ENCODE measurements around the gene RBM38.

Gene RBM38

GRCh38 chr20:57387463-57387862 is 3.7 kb upstream of the RBM38 start:
- H3K4me1 ChIP-seq (ENCODE audit: low read length) = peaks cover 39% of the 10 kb centered on the region

GRCh38 chr20:57387945-57388371 is 3.2 kb upstream of the RBM38 start:
- H3K4me2 ChIP-seq (ENCODE audit: low read depth, low read length) = no peak overlapping the region
- H3K27ac ChIP-seq (ENCODE audit: low read length) = no peak overlapping the region
- TF ChIP-seq EZH2phosphoT487 (IDR thresholded peaks at IDR 0.05; ENCODE audit: low read length) (no peak), EZH2 (optimal IDR thresholded peaks at IDR 0.05; ENCODE audit: low read depth, low read length) (no peak), CTCF (IDR thresholded peaks at IDR 0.05; ENCODE audit: low read length) (no peak)
- H3K4me3 ChIP-seq (ENCODE audit: low read length) = no peak overlapping the region
- peaks cover 47% of the 10 kb centered on the region for H3K79me2 ChIP-seq (ENCODE audit: low read length)
- H3K4me1 ChIP-seq (ENCODE audit: low read length) = peaks cover 34% of the 10 kb centered on the region
- H3F3A ChIP-seq (ENCODE audit: insufficient read depth, low read length) = peaks cover 42% of the 10 kb centered on the region
- H2AFZ ChIP-seq (ENCODE audit: low read length) = no peak overlapping the region
- no peaks in the 10 kb centered on the region for H3K27me3 ChIP-seq (replicated peaks; ENCODE audit: insufficient read depth, low read length)
- H3K9ac ChIP-seq (ENCODE audit: low read length) = no peak overlapping the region
- peak; percentile 2 for DNase-seq
- no peaks in the 10 kb centered on the region for H3K9me3 ChIP-seq (replicated peaks; ENCODE audit: insufficient read depth, low read length)
- H3K36me3 ChIP-seq (replicated peaks; ENCODE audit: insufficient read depth, low read length) = no peaks in the 10 kb centered on the region
- H3K9me2 ChIP-seq (replicated peaks; ENCODE audit: insufficient read depth, low read length) = no peaks in the 10 kb centered on the region
- H4K20me1 ChIP-seq (ENCODE audit: insufficient read depth, low read length) = no peaks in the 10 kb centered on the region

More at GRCh38 chr20:57387463-57387862, 3.7 kb upstream of the RBM38 start:
- H3K9ac ChIP-seq (ENCODE audit: low read length) = no peak overlapping the region
- peaks cover 44% of the 10 kb centered on the region for H3K79me2 ChIP-seq (ENCODE audit: low read length)
- H3K36me3 ChIP-seq (replicated peaks; ENCODE audit: insufficient read depth, low read length) = no peaks in the 10 kb centered on the region
- DNase-seq = peak; percentile 5
- no peak overlapping the region for H3K27ac ChIP-seq (ENCODE audit: low read length)
- no peaks in the 10 kb centered on the region for H4K20me1 ChIP-seq (ENCODE audit: insufficient read depth, low read length)
- H3K27me3 ChIP-seq (replicated peaks; ENCODE audit: insufficient read depth, low read length) = no peaks in the 10 kb centered on the region
- TF ChIP-seq CTCF (IDR thresholded peaks at IDR 0.05; ENCODE audit: low read length) (no peak), EZH2phosphoT487 (IDR thresholded peaks at IDR 0.05; ENCODE audit: low read length) (no peak), EZH2 (optimal IDR thresholded peaks at IDR 0.05; ENCODE audit: low read depth, low read length) (no peak)
- H3K9me3 ChIP-seq (replicated peaks; ENCODE audit: insufficient read depth, low read length) = no peaks in the 10 kb centered on the region
- no peak overlapping the region for H3K4me3 ChIP-seq (ENCODE audit: low read length)
- peaks cover 41% of the 10 kb centered on the region for H3F3A ChIP-seq (ENCODE audit: insufficient read depth, low read length)
- no peaks in the 10 kb centered on the region for H3K9me2 ChIP-seq (replicated peaks; ENCODE audit: insufficient read depth, low read length)
- H2AFZ ChIP-seq (ENCODE audit: low read length) = no peak overlapping the region
- H3K4me2 ChIP-seq (ENCODE audit: low read depth, low read length) = no peak overlapping the region

- peak overlapping the region; percentile 60; the same call in 1 of the 2 replicates for H3K27ac ChIP-seq (ENCODE audit: low read length)
- H3K4me2 ChIP-seq (ENCODE audit: low read depth, low read length) = peak overlapping the region; percentile 99
- H4K20me1 ChIP-seq (ENCODE audit: insufficient read depth, low read length) = peaks cover 2% of the 10 kb centered on the region; the same call in 1 of the 2 replicates
- peak overlapping the region; percentile 37 for H2AFZ ChIP-seq (ENCODE audit: low read length)
- TF ChIP-seq CTCF (IDR thresholded peaks at IDR 0.05; ENCODE audit: low read length) = peak; percentile 34
- TF ChIP-seq EZH2 (optimal IDR thresholded peaks at IDR 0.05; ENCODE audit: low read depth, low read length) = no peak
- H3K9ac ChIP-seq (ENCODE audit: low read length) = peak overlapping the region; percentile 73
- H3K27me3 ChIP-seq (replicated peaks; ENCODE audit: insufficient read depth, low read length) = no peaks in the 10 kb centered on the region
- H3K79me2 ChIP-seq (ENCODE audit: low read length) = peaks cover 58% of the 10 kb centered on the region
- no peaks in the 10 kb centered on the region for H3K9me3 ChIP-seq (replicated peaks; ENCODE audit: insufficient read depth, low read length)
- H3K4me1 ChIP-seq (ENCODE audit: low read length) = peaks cover 35% of the 10 kb centered on the region
- H3K4me3 ChIP-seq (ENCODE audit: low read length) = peak overlapping the region; percentile 62
- H3F3A ChIP-seq (ENCODE audit: insufficient read depth, low read length) = peaks cover 42% of the 10 kb centered on the region
- no peaks in the 10 kb centered on the region for H3K9me2 ChIP-seq (replicated peaks; ENCODE audit: insufficient read depth, low read length)
- peak; percentile 81 for DNase-seq
- H3K36me3 ChIP-seq (replicated peaks; ENCODE audit: insufficient read depth, low read length) = peaks cover 1% of the 10 kb centered on the region; the same call in 1 of the 2 replicates
These were observed 2.1 kb upstream of the RBM38 start for GRCh38 chr20:57388953-57389694.
